Fibroblast of mammary gland (primary cell): ENCODE measurements around the gene SERPINB7.

ENCODE experiments used
- DNase-seq: peaks from one replicate; pipeline ENCODE4 v3.0.0-alpha.2; 2010; ENCODE audit warnings: low read depth
- H3K4me3 ChIP-seq: 2 replicates; pipeline ENCODE4 v1.5.1; 2011; ENCODE audit warnings: low read depth, mild to moderate bottlenecking, low read length, moderate library complexity; ENCODE audit not compliant: control insufficient read depth
- TF ChIP-seq, protein P1 (sequence below): conservative IDR thresholded peaks from 2 replicates; pipeline ENCODE4 v1.5.1; 2011; ENCODE audit warnings: low read depth, low read length, inconsistent platforms; ENCODE audit not compliant: control insufficient read depth, insufficient read depth

The SERPINB7 gene

GRCh38 chr18:63834471-63835113, 59.4 kb downstream of the SERPINB7 start:
- TF ChIP-seq, protein P1, sequence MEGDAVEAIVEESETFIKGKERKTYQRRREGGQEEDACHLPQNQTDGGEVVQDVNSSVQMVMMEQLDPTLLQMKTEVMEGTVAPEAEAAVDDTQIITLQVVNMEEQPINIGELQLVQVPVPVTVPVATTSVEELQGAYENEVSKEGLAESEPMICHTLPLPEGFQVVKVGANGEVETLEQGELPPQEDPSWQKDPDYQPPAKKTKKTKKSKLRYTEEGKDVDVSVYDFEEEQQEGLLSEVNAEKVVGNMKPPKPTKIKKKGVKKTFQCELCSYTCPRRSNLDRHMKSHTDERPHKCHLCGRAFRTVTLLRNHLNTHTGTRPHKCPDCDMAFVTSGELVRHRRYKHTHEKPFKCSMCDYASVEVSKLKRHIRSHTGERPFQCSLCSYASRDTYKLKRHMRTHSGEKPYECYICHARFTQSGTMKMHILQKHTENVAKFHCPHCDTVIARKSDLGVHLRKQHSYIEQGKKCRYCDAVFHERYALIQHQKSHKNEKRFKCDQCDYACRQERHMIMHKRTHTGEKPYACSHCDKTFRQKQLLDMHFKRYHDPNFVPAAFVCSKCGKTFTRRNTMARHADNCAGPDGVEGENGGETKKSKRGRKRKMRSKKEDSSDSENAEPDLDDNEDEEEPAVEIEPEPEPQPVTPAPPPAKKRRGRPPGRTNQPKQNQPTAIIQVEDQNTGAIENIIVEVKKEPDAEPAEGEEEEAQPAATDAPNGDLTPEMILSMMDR: no peak
- no peak overlapping the region for H3K4me3 ChIP-seq
- DNase-seq: peak; percentile 36

GRCh38 chr18:63836456-63836855, 61.2 kb downstream of the SERPINB7 start:
- TF ChIP-seq, protein P1: no peak
- H3K4me3 ChIP-seq: no peak overlapping the region
- no peak for DNase-seq

GRCh38 chr18:63837590-63837989, 62.4 kb downstream of the SERPINB7 start:
- TF ChIP-seq, protein P1: no peak
- no peak for DNase-seq
- no peak overlapping the region for H3K4me3 ChIP-seq

- DNase-seq: peak; percentile 47
- TF ChIP-seq, protein P1: no peak
Observed at GRCh38 chr18:63843008-63843407, 67.8 kb downstream of the SERPINB7 start.

DNA sequence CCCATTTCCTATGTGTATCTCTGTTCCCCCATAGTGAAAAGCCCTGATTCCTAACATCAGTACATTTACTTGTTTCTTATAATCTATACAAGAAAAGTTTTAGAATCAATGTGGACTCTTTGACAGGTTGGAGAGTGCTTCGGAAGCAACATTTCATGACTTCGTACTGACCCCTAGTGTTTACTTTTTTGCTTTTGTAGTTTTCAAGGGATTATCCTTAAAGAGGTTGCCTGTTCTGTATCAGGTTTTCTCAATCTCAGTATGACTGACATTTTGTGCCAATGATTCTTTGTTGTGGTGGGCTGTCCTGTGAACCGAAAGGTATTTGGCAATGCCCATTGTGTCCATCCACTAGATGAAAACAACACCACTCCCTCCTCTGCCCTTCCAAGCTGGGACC, 69.0 kb downstream of the SERPINB7 start:
- peak; percentile 68 for DNase-seq
- TF ChIP-seq, protein P1: peak; percentile 62
- no peak overlapping the region for H3K4me3 ChIP-seq

More at GRCh38 chr18:63843008-63843407, 67.8 kb downstream of the SERPINB7 start:
- H3K4me3 ChIP-seq: no peak overlapping the region

DNA sequence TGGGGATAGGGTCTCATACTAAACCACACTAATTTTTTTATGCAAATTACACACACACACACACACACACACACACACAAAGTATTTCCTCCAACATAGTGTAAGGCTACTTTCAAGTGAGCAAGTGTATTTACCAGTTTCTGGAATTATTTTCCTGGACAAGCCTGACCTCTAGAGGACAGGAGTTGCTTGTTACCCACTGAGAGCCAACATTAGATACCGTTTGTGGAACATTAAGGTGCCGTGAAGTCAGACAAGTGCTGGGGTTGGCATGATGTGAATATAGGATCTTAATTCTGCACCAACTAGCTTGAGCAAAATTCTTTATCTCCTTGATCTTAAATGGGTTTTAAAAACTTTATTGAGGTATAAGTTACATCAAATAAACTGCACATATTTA, 72.9 kb downstream of the SERPINB7 start:
- no peak overlapping the region for H3K4me3 ChIP-seq
- TF ChIP-seq, protein P1: peak; percentile 75
- peak; percentile 77 for DNase-seq
